WTC11 (cell line): ENCODE measurements around the gene EPHX1. TPM values are rescaled to one million over a fixed set of nuclear protein-coding genes. Genes with fewer than 3 reads are reported as not detected.

ENCODE experiments used
- ATAC-seq: fragments of 200-7000 bp; cut with Tn5 transposase; 2 replicates; pipeline ENCODE4 v1.10.0; 2021; ENCODE audit warnings: mild to moderate bottlenecking, moderate library complexity
- CTCF ChIA-PET: fragments of 300-600 bp; sonication (Branson Sonifier 250); formaldehyde crosslinking; loops from one replicate; lab custom pipeline; 2021; ENCODE audit warnings: antibody characterized with exemption; lab: Charles Lee
- POLR2A ChIA-PET: fragments of 350-600 bp; sonication (Branson Sonifier 250); formaldehyde crosslinking; loops from one replicate; lab custom pipeline; 2021; ENCODE audit warnings: antibody characterized with exemption; lab: Charles Lee
- DNase-seq: peaks from one replicate; pipeline ENCODE4 v3.0.0; 2021; ENCODE audit warnings: low spot score
- H3K27ac Mint-ChIP-seq: 2 replicates; pipeline ENCODE4 v1.8.0; 2021; ENCODE audit warnings: mixed read lengths
- H3K27me3 Mint-ChIP-seq: 2 replicates; pipeline ENCODE4 v1.8.0; 2021; ENCODE audit warnings: low read depth, mild to moderate bottlenecking, moderate library complexity, mixed read lengths
- H3K36me3 Mint-ChIP-seq: 2 replicates; pipeline ENCODE4 v1.8.0; 2021; ENCODE audit warnings: mixed read lengths
- H3K4me1 Mint-ChIP-seq: 2 replicates; pipeline ENCODE4 v1.8.0; 2022; ENCODE audit warnings: mixed read lengths
- H3K4me3 Mint-ChIP-seq: 2 replicates; pipeline ENCODE4 v1.8.0; 2021; ENCODE audit warnings: mild to moderate bottlenecking, moderate library complexity, mixed read lengths
- H3K9me3 Mint-ChIP-seq: 2 replicates; pipeline ENCODE4 v1.8.0; 2021; ENCODE audit warnings: mixed read lengths
- ATF1 ChIP-seq: sonication (generic); formaldehyde crosslinking; IDR thresholded peaks from 2 replicates; pipeline ENCODE4 v1.8.1; 2023; ENCODE audit warnings: mild to moderate bottlenecking, moderate library complexity, missing genetic modification reagents
- CBFB ChIP-seq: sonication (generic); formaldehyde crosslinking; IDR thresholded peaks from 2 replicates; pipeline ENCODE4 v1.8.1; 2022; ENCODE audit warnings: mild to moderate bottlenecking, low read depth, missing genetic modification reagents
- CREM ChIP-seq: sonication (generic); formaldehyde crosslinking; IDR thresholded peaks from 2 replicates; pipeline ENCODE4 v1.8.1; 2022; ENCODE audit warnings: mild to moderate bottlenecking, missing genetic modification reagents, moderate library complexity
- EMX1 ChIP-seq: fragments of 250-450 bp; sonication (Bioruptor Pico); IDR thresholded peaks from 2 replicates; pipeline ENCODE4 v1.8.0; 2021; ENCODE audit warnings: mild to moderate bottlenecking
- IRF2 ChIP-seq: sonication (generic); formaldehyde crosslinking; IDR thresholded peaks from 2 replicates; pipeline ENCODE4 v1.8.0; 2022; ENCODE audit warnings: low read depth, missing genetic modification reagents, borderline replicate concordance
- JAZF1 ChIP-seq: fragments of 250-450 bp; sonication (Bioruptor Pico); IDR thresholded peaks from 2 replicates; pipeline ENCODE4 v1.9.0; 2021; ENCODE audit warnings: moderate library complexity, mild to moderate bottlenecking, inconsistent platforms
- NFE2L1 ChIP-seq: sonication (generic); formaldehyde crosslinking; IDR thresholded peaks from 2 replicates; pipeline ENCODE4 v1.8.1; 2023; ENCODE audit warnings: missing genetic modification reagents
- RORB ChIP-seq: fragments of 250-450 bp; sonication (Bioruptor Pico); IDR thresholded peaks from 2 replicates; pipeline ENCODE4 v1.9.0; 2021; ENCODE audit warnings: mild to moderate bottlenecking
- SOX15 ChIP-seq: fragments of 250-450 bp; sonication (Bioruptor Pico); IDR thresholded peaks from 2 replicates; pipeline ENCODE4 v1.9.0; 2021; ENCODE audit warnings: mild to moderate bottlenecking
- TEAD4 ChIP-seq: sonication (generic); formaldehyde crosslinking; IDR thresholded peaks from 2 replicates; pipeline ENCODE4 v1.8.0; 2022; ENCODE audit warnings: mild to moderate bottlenecking, missing genetic modification reagents
- TP53 ChIP-seq: sonication (generic); formaldehyde crosslinking; IDR thresholded peaks from 2 replicates; pipeline ENCODE4 v1.8.1; 2023; ENCODE audit warnings: mild to moderate bottlenecking, missing genetic modification reagents
- ZNF121 ChIP-seq: sonication (generic); formaldehyde crosslinking; IDR thresholded peaks from 2 replicates; pipeline ENCODE4 v1.8.0; 2023; ENCODE audit warnings: missing genetic modification reagents
- ZNF138 ChIP-seq: sonication (generic); formaldehyde crosslinking; conservative IDR thresholded peaks from 2 replicates; pipeline ENCODE4 v1.8.1; 2022; ENCODE audit warnings: mild to moderate bottlenecking, moderate library complexity, missing genetic modification reagents
- ZNF219 ChIP-seq: sonication (generic); formaldehyde crosslinking; IDR thresholded peaks from 2 replicates; pipeline ENCODE4 v1.8.0; 2023; ENCODE audit warnings: missing genetic modification reagents, mild to moderate bottlenecking, borderline replicate concordance
- ZNF232 ChIP-seq: sonication (generic); formaldehyde crosslinking; IDR thresholded peaks from 2 replicates; pipeline ENCODE4 v1.8.0; 2022; ENCODE audit warnings: mild to moderate bottlenecking, missing genetic modification reagents
- ZNF396 ChIP-seq: fragments of 250-450 bp; sonication (Bioruptor Pico); IDR thresholded peaks from 2 replicates; pipeline ENCODE4 v1.8.0; 2021; ENCODE audit warnings: mild to moderate bottlenecking, moderate library complexity, borderline replicate concordance
- ZNF416 ChIP-seq: fragments of 250-450 bp; sonication (Bioruptor Pico); IDR thresholded peaks from 2 replicates; pipeline ENCODE4 v1.9.0; 2021; ENCODE audit warnings: mild to moderate bottlenecking, inconsistent platforms
- total RNA-seq: library from RNA; stranded (reverse); gene quantifications from 3 replicates; pipeline ENCODE4 v1.2.3, GENCODE V29; 2021
- TF ChIP-seq, protein P1 (sequence below): sonication (generic); formaldehyde crosslinking; IDR thresholded peaks from 2 replicates; pipeline ENCODE4 v1.8.1; 2022; ENCODE audit warnings: low read depth, missing genetic modification reagents, borderline replicate concordance
- TF ChIP-seq, protein P2 (sequence below): sonication (generic); formaldehyde crosslinking; IDR thresholded peaks from 2 replicates; pipeline ENCODE4 v1.8.0; 2022; ENCODE audit warnings: mild to moderate bottlenecking, missing genetic modification reagents
- TF ChIP-seq, protein P3 (sequence below): sonication (generic); formaldehyde crosslinking; conservative IDR thresholded peaks from 2 replicates; pipeline ENCODE4 v1.8.1; 2023; ENCODE audit warnings: mild to moderate bottlenecking, low read depth, missing genetic modification reagents, moderate library complexity
- TF ChIP-seq, protein P4 (sequence below): sonication (generic); formaldehyde crosslinking; IDR thresholded peaks from 2 replicates; pipeline ENCODE4 v1.8.1; 2022; ENCODE audit warnings: missing genetic modification reagents, borderline replicate concordance

The EPHX1 gene
- total RNA-seq, 1 experiment from 2014 or later = 60.9 TPM

DNA sequence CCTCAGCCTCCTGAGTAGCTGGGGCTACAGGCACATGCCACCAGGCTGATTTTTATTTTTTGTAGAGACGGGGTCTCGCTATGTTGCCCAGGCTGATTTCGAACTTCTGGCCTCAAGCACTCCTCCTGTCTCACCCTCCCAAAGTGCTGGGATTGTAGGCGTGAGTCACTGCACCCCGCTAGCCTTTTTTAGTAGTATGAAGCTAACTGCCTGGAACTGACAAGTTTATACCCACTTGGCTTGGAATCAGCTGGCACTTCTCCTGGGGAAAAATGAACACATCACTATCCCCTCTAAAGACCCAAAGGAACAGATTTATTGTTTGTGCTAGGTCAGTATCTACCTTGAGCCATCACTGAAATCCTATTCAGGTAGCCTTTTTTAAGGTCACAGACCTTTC lies 53.2 kb downstream of the EPHX1 start (continued):
- TF ChIP-seq, protein P1, sequence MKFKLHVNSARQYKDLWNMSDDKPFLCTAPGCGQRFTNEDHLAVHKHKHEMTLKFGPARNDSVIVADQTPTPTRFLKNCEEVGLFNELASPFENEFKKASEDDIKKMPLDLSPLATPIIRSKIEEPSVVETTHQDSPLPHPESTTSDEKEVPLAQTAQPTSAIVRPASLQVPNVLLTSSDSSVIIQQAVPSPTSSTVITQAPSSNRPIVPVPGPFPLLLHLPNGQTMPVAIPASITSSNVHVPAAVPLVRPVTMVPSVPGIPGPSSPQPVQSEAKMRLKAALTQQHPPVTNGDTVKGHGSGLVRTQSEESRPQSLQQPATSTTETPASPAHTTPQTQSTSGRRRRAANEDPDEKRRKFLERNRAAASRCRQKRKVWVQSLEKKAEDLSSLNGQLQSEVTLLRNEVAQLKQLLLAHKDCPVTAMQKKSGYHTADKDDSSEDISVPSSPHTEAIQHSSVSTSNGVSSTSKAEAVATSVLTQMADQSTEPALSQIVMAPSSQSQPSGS (CRISPR knock-in tag) = no peak
- TF ChIP-seq, protein P2, sequence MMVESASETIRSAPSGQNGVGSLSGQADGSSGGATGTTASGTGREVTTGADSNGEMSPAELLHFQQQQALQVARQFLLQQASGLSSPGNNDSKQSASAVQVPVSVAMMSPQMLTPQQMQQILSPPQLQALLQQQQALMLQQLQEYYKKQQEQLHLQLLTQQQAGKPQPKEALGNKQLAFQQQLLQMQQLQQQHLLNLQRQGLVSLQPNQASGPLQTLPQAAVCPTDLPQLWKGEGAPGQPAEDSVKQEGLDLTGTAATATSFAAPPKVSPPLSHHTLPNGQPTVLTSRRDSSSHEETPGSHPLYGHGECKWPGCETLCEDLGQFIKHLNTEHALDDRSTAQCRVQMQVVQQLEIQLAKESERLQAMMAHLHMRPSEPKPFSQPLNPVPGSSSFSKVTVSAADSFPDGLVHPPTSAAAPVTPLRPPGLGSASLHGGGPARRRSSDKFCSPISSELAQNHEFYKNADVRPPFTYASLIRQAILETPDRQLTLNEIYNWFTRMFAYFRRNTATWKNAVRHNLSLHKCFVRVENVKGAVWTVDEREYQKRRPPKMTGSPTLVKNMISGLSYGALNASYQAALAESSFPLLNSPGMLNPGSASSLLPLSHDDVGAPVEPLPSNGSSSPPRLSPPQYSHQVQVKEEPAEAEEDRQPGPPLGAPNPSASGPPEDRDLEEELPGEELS (CRISPR knock-in tag) = no peak
- no peak for TF ChIP-seq ATF1 (CRISPR knock-in tag)

DNA sequence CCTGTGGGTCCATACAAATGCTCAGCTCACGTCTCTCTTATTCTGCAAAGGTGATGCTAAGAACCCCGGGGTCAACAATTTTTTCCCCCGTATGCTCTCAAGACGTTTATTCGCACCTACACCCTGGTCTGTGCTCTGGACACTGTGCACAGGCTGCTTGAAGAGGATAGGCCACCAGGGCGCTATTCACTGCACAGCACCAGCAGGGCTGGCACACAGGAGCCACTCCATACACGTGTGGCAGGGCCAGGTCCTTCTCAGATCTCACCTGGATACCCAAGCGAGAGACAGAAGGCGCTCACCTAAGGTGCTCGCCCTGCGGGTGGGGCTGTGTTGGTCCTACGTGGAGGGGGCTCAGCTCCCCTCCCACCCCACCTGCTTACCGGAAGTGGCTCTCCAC lies 55.6 kb downstream of the EPHX1 start:
- Mint-ChIP-seq H3K4me3 (no peak overlapping the region), H3K4me1 (no peaks in the 10 kb centered on the region), H3K9me3 (no peaks in the 10 kb centered on the region), H3K36me3 (peaks cover 74% of the 10 kb centered on the region), H3K27me3 (no peaks in the 10 kb centered on the region), H3K27ac (no peak overlapping the region)
- no peak for TF ChIP-seq IRF2
- no peak for TF ChIP-seq TEAD4 (CRISPR knock-in tag)
- no peak for TF ChIP-seq JAZF1
- TF ChIP-seq ATF1 (CRISPR knock-in tag) = no peak
- TF ChIP-seq EMX1 (CRISPR knock-in tag) = no peak
- no peak for TF ChIP-seq NFE2L1 (CRISPR knock-in tag)
- no peak for TF ChIP-seq ZNF416 (CRISPR knock-in tag)
- POLR2A ChIA-PET = no interaction called here
- CTCF ChIA-PET = no interaction called here
- ATAC-seq (no peak), DNase-seq (no peak)

DNA sequence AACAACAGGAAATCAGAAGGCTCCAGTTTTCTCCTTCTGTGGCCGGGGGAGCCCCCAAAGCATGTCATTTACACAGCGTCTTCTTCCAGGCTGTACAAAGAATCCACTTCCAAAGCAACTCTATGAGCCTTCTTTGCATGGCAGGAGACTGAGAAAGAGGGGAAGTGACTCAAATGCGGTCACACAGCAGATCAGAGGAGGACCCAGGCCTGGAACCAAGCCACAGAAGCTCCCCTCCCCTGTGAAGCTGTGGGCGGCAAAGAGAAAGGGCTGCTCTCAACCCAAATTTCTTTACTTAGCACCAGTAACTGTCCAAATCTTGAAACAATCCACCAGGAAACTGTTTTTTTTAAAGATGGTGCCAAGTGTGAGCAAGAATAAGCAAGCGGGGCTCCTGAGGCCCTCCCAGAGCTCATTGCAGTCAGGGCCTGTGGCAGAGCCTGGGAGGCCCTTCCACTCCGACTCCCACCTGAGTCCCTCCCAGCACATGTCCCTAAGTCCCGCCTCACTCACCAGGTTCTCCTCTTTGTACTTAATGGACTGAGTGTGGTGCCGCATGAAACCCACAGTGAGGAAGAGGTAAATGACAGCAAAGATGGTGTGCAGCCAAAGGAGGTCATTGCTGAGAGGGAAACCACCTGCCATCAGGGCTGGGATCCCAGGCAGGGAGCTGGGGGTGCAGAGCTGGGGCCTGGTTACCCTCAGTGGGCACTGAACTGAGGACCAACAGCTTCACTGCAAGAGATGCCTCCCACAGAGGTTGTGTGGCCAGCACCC lies 56.3 kb downstream of the EPHX1 start:
- Mint-ChIP-seq H3K4me3 (no peak overlapping the region), H3K9me3 (no peaks in the 10 kb centered on the region)
- DNase-seq = no peak
- TF ChIP-seq ZNF219 (CRISPR knock-in tag) (no peak), RORB (CRISPR knock-in tag) (no peak), ZNF138 (CRISPR knock-in tag) (no peak)
- TF ChIP-seq, all 79 proteins: peak for 0
- no peaks in the 10 kb centered on the region for H3K27me3 Mint-ChIP-seq
- H3K36me3 Mint-ChIP-seq = peaks cover 74% of the 10 kb centered on the region
- H3K4me1 Mint-ChIP-seq = peaks cover 2% of the 10 kb centered on the region
- ChIA-PET POLR2A (no interaction called here), CTCF (no interaction called here)
- H3K27ac Mint-ChIP-seq = no peak overlapping the region
- ATAC-seq = no peak; the same call in 1 of the 2 replicates

DNA sequence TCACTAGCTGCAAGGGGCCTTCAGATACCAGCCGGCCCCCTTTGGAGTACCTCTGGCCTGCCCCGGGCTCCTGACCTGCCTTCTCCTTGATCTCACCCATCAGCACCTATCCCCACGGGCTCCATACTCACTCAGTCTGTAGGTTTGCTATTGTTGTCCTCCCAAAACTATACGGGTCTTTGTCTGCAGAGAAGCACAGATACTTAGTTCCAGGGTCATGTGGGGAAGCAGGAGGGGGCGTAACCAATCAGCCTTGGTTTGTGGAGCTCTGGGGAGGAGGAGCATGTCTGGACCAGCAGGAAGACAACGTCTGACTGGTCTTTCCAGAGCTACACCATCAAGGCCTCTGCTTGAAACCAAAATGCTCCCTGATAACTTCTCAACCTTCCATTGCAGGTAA lies 57.1 kb downstream of the EPHX1 start:
- ATAC-seq (peak; percentile 38), DNase-seq (no peak)
- Mint-ChIP-seq H3K27me3 (no peaks in the 10 kb centered on the region), H3K4me1 (peaks cover 9% of the 10 kb centered on the region), H3K4me3 (no peak overlapping the region), H3K9me3 (no peaks in the 10 kb centered on the region), H3K36me3 (peaks cover 74% of the 10 kb centered on the region), H3K27ac (peak overlapping the region; percentile 2; the same call in 1 of the 2 replicates)
- POLR2A ChIA-PET = no interaction called here
- CTCF ChIA-PET = no interaction called here
- TF ChIP-seq SOX15 (CRISPR knock-in tag) (no peak), ZNF121 (CRISPR knock-in tag) (no peak), TP53 (CRISPR knock-in tag) (no peak), CBFB (no peak), CREM (CRISPR knock-in tag) (no peak), ZNF232 (no peak), ZNF396 (no peak), TEAD4 (CRISPR knock-in tag) (no peak), JAZF1 (no peak)
- TF ChIP-seq, protein P3, sequence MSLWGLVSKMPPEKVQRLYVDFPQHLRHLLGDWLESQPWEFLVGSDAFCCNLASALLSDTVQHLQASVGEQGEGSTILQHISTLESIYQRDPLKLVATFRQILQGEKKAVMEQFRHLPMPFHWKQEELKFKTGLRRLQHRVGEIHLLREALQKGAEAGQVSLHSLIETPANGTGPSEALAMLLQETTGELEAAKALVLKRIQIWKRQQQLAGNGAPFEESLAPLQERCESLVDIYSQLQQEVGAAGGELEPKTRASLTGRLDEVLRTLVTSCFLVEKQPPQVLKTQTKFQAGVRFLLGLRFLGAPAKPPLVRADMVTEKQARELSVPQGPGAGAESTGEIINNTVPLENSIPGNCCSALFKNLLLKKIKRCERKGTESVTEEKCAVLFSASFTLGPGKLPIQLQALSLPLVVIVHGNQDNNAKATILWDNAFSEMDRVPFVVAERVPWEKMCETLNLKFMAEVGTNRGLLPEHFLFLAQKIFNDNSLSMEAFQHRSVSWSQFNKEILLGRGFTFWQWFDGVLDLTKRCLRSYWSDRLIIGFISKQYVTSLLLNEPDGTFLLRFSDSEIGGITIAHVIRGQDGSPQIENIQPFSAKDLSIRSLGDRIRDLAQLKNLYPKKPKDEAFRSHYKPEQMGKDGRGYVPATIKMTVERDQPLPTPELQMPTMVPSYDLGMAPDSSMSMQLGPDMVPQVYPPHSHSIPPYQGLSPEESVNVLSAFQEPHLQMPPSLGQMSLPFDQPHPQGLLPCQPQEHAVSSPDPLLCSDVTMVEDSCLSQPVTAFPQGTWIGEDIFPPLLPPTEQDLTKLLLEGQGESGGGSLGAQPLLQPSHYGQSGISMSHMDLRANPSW (CRISPR knock-in tag) = no peak
- TF ChIP-seq, protein P4, sequence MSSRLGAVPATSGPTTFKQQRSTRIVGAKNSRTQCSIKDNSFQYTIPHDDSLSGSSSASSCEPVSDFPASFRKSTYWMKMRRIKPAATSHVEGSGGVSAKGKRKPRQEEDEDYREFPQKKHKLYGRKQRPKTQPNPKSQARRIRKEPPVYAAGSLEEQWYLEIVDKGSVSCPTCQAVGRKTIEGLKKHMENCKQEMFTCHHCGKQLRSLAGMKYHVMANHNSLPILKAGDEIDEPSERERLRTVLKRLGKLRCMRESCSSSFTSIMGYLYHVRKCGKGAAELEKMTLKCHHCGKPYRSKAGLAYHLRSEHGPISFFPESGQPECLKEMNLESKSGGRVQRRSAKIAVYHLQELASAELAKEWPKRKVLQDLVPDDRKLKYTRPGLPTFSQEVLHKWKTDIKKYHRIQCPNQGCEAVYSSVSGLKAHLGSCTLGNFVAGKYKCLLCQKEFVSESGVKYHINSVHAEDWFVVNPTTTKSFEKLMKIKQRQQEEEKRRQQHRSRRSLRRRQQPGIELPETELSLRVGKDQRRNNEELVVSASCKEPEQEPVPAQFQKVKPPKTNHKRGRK (CRISPR knock-in tag) = no peak
- TF ChIP-seq, protein P2 (CRISPR knock-in tag) = no peak
